HepG2 (cell line): ENCODE measurements around the gene PSMB9. TPM values are rescaled to one million over a fixed set of nuclear protein-coding genes. Genes with fewer than 3 reads are reported as not detected.

Experiments
- AHDC1 ChIP-seq: sonication (generic); formaldehyde crosslinking; IDR thresholded peaks from 2 replicates; pipeline ENCODE4 v1.5.1; 2020; ENCODE audit warnings: mild to moderate bottlenecking, missing genetic modification reagents, borderline replicate concordance
- ARNT2 ChIP-seq: sonication (generic); formaldehyde crosslinking; IDR thresholded peaks from 2 replicates; pipeline ENCODE4 v1.8.0; 2022; ENCODE audit warnings: mild to moderate bottlenecking, low read depth, missing genetic modification reagents, moderate library complexity
- ATF6 ChIP-seq: sonication (generic); formaldehyde crosslinking; conservative IDR thresholded peaks from 2 replicates; pipeline ENCODE4 v1.4.0; 2020; ENCODE audit warnings: missing genetic modification reagents
- BCLAF1 ChIP-seq: fragments of 450-650 bp; IDR thresholded peaks from 2 replicates; pipeline ENCODE4 v1.6.1; 2017; ENCODE audit warnings: mild to moderate bottlenecking
- CBFB ChIP-seq: sonication (generic); formaldehyde crosslinking; IDR thresholded peaks from 2 replicates; pipeline ENCODE4 v1.4.0; 2020; ENCODE audit warnings: missing genetic modification reagents
- EEA1 ChIP-seq: sonication (generic); formaldehyde crosslinking; IDR thresholded peaks from 2 replicates; pipeline ENCODE4 v1.5.1; 2020; ENCODE audit warnings: mild to moderate bottlenecking, missing genetic modification reagents, borderline replicate concordance
- HOMEZ ChIP-seq: IDR thresholded peaks from 2 replicates; pipeline ENCODE4 v1.6.1; 2016; ENCODE audit warnings: low read depth
- PREB ChIP-seq: sonication (generic); formaldehyde crosslinking; IDR thresholded peaks from 2 replicates; pipeline ENCODE4 v1.4.0; 2020; ENCODE audit warnings: missing genetic modification reagents
- RFXAP ChIP-seq: sonication (generic); formaldehyde crosslinking; IDR thresholded peaks from 2 replicates; pipeline ENCODE4 v1.4.0; 2020; ENCODE audit warnings: missing genetic modification reagents, borderline replicate concordance
- SIN3A ChIP-seq: IDR thresholded peaks from 2 replicates; pipeline ENCODE4 v1.6.1; 2011; ENCODE audit warnings: low read depth, mild to moderate bottlenecking, control low read depth, low read length, borderline replicate concordance
- THAP7 ChIP-seq: sonication (generic); formaldehyde crosslinking; IDR thresholded peaks from 2 replicates; pipeline ENCODE4 v1.8.1; 2023; ENCODE audit warnings: mild to moderate bottlenecking, missing genetic modification reagents
- U2AF2 ChIP-seq: fragments of 200-400 bp; formaldehyde crosslinking; IDR thresholded peaks from 2 replicates; pipeline ENCODE4 v1.6.1; 2017; ENCODE audit warnings: low read depth, mild to moderate bottlenecking, low read length
- ZNF737 ChIP-seq: sonication (generic); formaldehyde crosslinking; IDR thresholded peaks from 2 replicates; pipeline ENCODE4 v1.5.0; 2020; ENCODE audit warnings: missing genetic modification reagents, mild to moderate bottlenecking, borderline replicate concordance
- polyA plus RNA-seq, 8 experiments: library from polyadenylated mRNA; depleted of rRNA in 3 of 8; stranded (reverse) in 7 of 8; unstranded in 1 of 8; fragments of >200 nt; fragmentation: Illumina TruSeq in 4 of 8; extraction: Trizol in 4 of 8; gene quantifications; 2 replicates each; pipeline versions ENCODE4 v1.2.1 to v1.2.3, GENCODE V29; 2011 to 2016; ENCODE audit warnings: low read depth in 4 of 8, missing spikeins in 1 of 8, mixed read lengths in 1 of 8; ENCODE audit not compliant: insufficient read depth in 1 of 8
- total RNA-seq, 5 experiments: library from RNA; depleted of rRNA; stranded (reverse); fragments of >200 nt; fragmentation: Illumina TruSeq; extraction: Trizol; gene quantifications; 2 replicates each; pipeline ENCODE4 v1.2.3, GENCODE V29; 2016; ENCODE audit warnings: low read depth in 1 of 5

PSMB9 gene
- total and polyA plus RNA-seq, 2 of the 13 experiments (the other 11 are each of a cell fraction or from before 2014, with no cell fraction given): 15.6 to 16.0 TPM

- TF ChIP-seq AHDC1 (CRISPR knock-in tag): peak; percentile 70; the same call in 1 of the 2 replicates
- peak; percentile 62; the same call in 1 of the 2 replicates for TF ChIP-seq SIN3A
- TF ChIP-seq CBFB (CRISPR knock-in tag): peak; percentile 68; the same call in 1 of the 2 replicates
- no peak for TF ChIP-seq ZNF737 (CRISPR knock-in tag)
- TF ChIP-seq HOMEZ (CRISPR knock-in tag): peak; percentile 17; the same call in 1 of the 2 replicates
- no peak for TF ChIP-seq BCLAF1
- TF ChIP-seq U2AF2: no peak
- TF ChIP-seq ARNT2 (CRISPR knock-in tag): peak; percentile 89
- TF ChIP-seq EEA1 (CRISPR knock-in tag): no peak; the same call in none of the 2 replicates
- no peak; the same call in 1 of the 2 replicates for TF ChIP-seq THAP7 (CRISPR knock-in tag)
- TF ChIP-seq ATF6: peak; percentile 29; the same call in 1 of the 2 replicates
- TF ChIP-seq PREB: no peak
- TF ChIP-seq RFXAP (CRISPR knock-in tag): peak; percentile 100
These were observed at the start of gene PSMB9, which contains the start of gene TAP1 (continued) for GRCh38 chr6:32853541-32854375.
